Kidney tubule cell (primary cell): Measurements from ENCODE around the gene MTFP1.
"Not testable (repeated sequence)": the region's sequence is repeated elsewhere in the genome, so short reads cannot be mapped to it uniquely, and the experiment has no call there.

Source experiments
- DNase-seq: peaks from one replicate; pipeline ENCODE4 v3.0.0-alpha.2; 2018; ENCODE audit warnings: low spot score

The MTFP1 gene

GRCh38 chr22:30455075-30455840 lies 29.7 kb downstream of the MTFP1 start:
- DNase-seq = no peak

GRCh38 chr22:30457981-30458380 lies 32.4 kb downstream of the MTFP1 start:
- DNase-seq = peak; percentile 6

- peak; percentile 20 for DNase-seq
Measured at GRCh38 chr22:30459181-30460052, 33.8 kb downstream of the MTFP1 start.

- DNase-seq = no peak
Measured at GRCh38 chr22:30460147-30460546, 34.6 kb downstream of the MTFP1 start.

- DNase-seq = not testable (repeated sequence)
Measured at GRCh38 chr22:30460555-30460954, 35.0 kb downstream of the MTFP1 start.

- DNase-seq = no peak
Measured at GRCh38 chr22:30469165-30469564, 43.6 kb downstream of the MTFP1 start.

GRCh38 chr22:30470655-30471054 lies 45.1 kb downstream of the MTFP1 start:
- no peak for DNase-seq

GRCh38 chr22:30471616-30472318 lies 46.2 kb downstream of the MTFP1 start, which contains the start of gene SEC14L3:
TSS of gene SEC14L3 (minus strand) at chr22:30472017. CDS start at chr22:30471958, 59 bp downstream.
- no peak for DNase-seq

GRCh38 chr22:30472994-30473720 lies 47.6 kb downstream of the MTFP1 start:
- DNase-seq = no peak

GRCh38 chr22:30474121-30474520 lies 48.6 kb downstream of the MTFP1 start:
- no peak for DNase-seq

- no peak for DNase-seq
Measured at GRCh38 chr22:30474683-30475424, 49.3 kb downstream of the MTFP1 start.
